Hematopoietic multipotent progenitor cell treated with erythropoietin and hydrocortisone succinate and interleukin-3 and kit ligand, for 8 days (in vitro differentiated cells): ENCODE data around the gene HP1BP3.
A peak's percentile ranks its signal among the peaks of the same experiment; 100 is the strongest.
"Not testable (repeated sequence)": the region's sequence is repeated elsewhere in the genome, so short reads cannot be mapped to it uniquely, and the experiment has no call there.

Source experiments
- DNase-seq: peaks from one replicate; pipeline ENCODE4 v3.0.0-alpha.2; 2015

Gene HP1BP3

GRCh38 chr1:20787029-20787839 lies at the start of gene HP1BP3:
HP1BP3 (minus strand) TSS chr1:20787307; CDS start chr1:20780440, 6,867 bp downstream.
- peak; percentile 70 for DNase-seq

DNA sequence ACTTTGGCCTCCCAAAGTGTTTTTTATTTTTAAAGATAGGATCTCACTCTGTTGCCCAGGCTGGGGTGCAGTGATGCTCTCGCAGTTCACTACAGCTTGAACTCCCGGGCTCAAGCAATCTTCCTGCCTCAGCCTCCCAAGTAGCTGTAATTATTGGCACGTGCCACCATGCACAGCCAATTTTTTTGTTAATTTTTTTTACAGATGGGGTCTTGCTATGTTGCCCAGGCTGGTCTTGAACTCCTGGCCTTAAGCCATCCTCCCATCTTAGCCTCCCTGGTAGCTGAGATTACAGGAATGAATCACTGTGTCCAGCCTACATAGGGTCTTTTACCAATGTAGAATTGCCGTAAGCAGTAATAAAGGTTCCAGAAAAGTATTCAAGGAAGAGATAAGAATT lies 49.1 kb upstream of the HP1BP3 start:
- no peak for DNase-seq

- no peak for DNase-seq
These were observed 47.7 kb upstream of the HP1BP3 start for GRCh38 chr1:20834780-20835179.

- no peak for DNase-seq
These were observed 47.1 kb upstream of the HP1BP3 start for GRCh38 chr1:20834192-20834591.

GRCh38 chr1:20830378-20830777 lies 43.3 kb upstream of the HP1BP3 start:
- DNase-seq: no peak

- no peak for DNase-seq
These were observed 42.8 kb upstream of the HP1BP3 start for GRCh38 chr1:20829946-20830345.

DNA sequence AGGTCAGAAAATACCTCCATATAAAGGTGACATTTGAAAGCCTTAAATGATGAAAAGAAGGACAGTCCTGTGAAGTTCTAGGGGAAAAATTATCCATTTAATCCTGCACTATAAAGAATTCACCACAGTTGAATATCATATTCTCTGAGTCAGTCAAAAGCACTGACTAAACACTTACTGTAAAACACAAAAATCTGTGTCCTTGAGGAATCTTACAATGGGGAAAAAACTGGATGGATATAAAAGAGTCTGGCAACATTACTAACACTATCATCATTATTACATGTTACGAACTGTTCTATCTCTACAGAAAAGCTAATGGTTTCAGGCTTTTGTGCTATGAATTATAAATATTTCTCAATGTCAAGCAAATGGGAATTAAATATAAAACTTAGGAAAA lies 42.4 kb upstream of the HP1BP3 start:
- no peak for DNase-seq

DNA sequence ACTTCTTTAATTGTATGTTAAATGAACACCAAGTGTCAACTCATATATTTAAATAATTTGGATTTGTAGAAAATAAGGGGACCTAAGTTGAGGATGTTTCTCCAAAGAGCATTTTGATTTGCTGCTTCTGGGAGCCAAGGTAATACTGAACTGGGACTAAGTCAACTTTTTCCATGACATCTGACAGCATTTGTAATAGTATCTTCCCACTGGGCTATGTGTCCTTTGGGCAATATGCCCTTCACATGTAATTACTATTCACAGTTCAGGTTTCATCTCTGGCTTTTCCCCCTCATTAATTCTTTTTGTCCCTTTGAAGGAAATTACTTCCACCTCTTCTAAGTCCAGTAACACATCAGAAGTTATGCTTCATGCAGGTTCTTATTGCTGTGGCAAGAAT lies 36.7 kb upstream of the HP1BP3 start:
- DNase-seq: no peak

DNA sequence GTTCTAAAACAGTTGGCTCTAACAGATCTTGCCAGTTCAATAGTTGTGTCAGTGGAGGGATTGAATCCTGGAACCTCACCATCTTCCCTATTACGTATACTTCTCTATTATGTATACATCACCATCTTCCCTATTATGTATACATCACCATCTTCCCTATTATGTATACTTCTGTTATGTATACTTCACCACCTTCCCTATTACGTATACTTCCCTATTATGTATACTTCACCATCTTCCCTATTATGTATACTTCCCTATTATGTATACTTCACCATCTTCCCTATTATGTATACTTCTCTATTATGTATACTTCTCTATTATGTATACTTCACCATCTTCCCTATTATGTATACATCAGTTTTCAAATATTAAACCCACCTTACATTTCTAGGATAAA lies 34.4 kb upstream of the HP1BP3 start:
- DNase-seq: no peak

DNA sequence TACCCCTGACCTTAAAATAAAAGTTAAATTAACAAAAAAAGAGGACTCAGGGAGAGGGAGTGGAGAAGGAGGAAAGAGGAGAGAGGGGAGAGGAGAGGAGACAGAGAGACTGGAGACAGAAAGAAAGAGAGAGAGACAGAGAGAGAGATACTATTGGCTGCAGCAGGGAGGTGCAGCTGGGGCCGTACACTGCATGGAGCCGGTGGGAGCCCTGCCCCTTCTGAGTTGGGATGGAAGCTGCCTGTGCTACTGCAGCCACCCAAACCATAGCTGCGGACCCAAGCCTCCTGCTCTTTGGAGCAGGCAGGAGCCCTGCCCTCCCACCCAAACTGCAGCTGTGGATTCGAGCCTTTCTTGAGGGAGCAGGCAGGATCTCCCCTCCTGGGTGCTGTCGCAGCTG lies 32.7 kb upstream of the HP1BP3 start:
- DNase-seq: no peak

GRCh38 chr1:20814534-20814871 lies 27.4 kb upstream of the HP1BP3 start:
- DNase-seq: no peak

GRCh38 chr1:20811916-20812315 lies 24.8 kb upstream of the HP1BP3 start:
- DNase-seq: no peak

DNA sequence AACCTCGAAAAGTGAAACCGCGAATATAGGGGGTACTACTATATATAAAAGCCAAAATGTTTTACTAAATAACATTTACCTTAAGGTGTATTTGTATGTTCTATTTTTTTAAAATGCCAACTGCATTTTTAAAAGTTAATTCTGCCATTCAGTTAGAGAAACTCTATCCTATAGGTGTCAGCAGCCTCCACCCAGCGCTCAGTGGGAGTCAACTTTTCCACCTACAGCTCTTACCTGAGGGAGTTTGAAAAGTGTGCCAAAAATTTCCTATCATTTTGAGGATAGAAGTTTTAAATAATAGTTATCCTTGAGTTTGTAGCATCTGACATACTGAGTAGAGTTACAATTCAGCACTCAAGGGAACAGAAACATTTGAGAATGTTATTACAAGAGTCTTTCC lies 6.1 kb upstream of the HP1BP3 start:
- DNase-seq: no peak

GRCh38 chr1:20792196-20792595 lies 5.1 kb upstream of the HP1BP3 start:
- no peak for DNase-seq

DNA sequence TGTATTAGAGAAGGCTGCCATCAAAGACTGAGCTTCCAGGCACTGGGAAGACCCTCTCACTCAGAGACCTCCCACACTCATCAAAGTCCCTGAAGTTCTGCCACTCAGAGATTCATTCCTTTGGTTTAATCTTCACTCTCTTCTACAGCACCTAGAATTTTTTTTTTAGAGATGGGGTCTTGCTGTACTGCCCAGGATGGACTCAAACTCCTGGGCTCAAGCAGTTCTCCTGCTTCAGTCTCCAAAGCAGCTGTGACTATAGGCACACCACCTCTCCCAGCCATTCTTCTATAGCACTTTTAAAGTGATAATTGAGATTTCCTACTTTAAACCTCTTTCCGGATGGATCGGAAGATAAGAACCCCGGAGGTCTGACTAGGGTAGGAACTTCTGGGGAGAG lies 3.7 kb upstream of the HP1BP3 start:
- DNase-seq: no peak

DNA sequence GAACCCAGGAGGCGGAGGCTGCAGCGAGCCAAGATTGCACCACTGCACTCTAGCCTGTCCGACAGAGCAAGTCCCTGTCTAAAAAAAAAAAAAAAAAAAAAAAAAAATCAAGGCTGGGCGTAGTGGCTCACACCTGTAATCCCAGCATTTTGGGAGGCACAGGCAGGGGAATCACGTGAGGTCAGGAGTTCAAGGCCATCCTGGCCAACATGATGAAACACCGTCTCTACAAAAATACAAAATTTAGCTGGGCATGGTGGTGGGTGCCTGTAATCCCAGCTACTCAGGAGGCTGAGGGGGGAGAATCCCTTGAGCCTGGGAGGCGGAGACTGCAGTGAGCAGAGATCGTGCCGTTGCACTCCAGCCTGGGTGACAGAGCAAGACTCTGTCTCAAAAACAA lies 2.5 kb upstream of the HP1BP3 start:
- DNase-seq: not testable (repeated sequence)

DNA sequence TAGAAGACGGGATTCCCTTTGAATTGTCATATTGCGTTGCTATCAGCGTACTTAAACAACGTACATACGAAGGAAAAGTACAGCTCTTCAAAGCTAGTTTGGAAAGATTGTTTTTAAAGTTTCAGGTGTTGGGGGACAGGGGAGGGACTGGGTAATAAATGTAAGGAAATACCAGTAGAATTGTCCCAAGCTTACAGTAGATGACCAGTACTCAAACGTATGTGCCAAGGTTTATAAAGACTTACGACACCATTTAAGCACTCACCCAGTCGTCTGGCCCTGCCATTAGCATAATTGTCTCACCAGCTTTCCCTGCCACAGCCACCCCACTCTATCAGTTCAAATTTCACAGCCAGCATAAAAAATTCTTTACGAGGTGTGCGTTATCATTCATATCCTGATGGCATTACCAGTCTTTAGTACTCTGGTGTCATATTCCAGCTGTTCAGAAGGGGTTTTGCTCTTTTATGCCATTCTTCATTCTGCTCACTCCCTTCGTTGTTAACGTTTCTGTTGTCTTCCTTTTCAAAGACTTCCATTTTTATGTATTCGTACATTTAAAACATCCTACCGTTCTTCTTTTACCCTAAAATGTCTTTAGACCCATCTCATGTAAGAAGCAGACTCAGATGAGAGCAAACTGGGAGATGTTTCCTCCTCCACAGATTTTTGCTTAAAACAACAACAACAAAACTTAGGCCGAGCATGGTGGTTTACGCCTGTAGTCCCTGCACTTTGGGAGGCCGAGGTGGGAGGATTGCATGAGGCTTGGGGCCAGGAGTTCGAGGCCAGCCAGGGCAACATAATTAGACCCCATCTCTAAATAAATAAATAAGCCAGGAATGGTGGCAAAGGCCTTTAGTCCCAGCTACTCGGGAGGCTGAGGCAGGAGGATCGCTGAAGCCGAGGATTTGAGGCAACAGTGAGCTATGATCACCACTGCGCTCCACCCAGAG lies 1.0 kb upstream of the HP1BP3 start:
- DNase-seq: peak; percentile 54

- DNase-seq: peak; percentile 92
These were observed 666 bp downstream of the HP1BP3 start for GRCh38 chr1:20786253-20787028.

- no peak for DNase-seq
These were observed 1.2 kb downstream of the HP1BP3 start for GRCh38 chr1:20785907-20786252.

DNA sequence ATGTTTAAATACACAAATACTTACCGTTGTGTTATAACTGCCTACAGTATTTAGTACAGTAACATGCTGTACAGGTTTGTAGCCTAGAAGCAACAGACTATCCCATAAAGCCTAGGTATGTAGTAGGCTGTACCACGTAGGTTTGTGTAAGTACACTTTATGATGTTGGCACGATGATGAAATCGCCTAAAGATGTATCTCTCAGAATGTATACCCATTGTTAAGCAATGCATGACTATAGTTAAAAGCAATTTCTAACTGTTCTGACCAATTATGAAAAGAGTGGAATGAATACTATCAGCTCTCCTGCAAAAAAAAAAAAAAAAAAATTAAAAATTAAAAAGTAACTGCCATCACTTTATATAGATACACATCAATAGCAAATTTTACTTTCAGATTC lies 11.4 kb downstream of the HP1BP3 start:
- DNase-seq: no peak

- no peak for DNase-seq
These were observed 15.3 kb downstream of the HP1BP3 start for GRCh38 chr1:20771780-20772179.

- no peak for DNase-seq
These were observed 16.6 kb downstream of the HP1BP3 start for GRCh38 chr1:20770314-20771087.

DNA sequence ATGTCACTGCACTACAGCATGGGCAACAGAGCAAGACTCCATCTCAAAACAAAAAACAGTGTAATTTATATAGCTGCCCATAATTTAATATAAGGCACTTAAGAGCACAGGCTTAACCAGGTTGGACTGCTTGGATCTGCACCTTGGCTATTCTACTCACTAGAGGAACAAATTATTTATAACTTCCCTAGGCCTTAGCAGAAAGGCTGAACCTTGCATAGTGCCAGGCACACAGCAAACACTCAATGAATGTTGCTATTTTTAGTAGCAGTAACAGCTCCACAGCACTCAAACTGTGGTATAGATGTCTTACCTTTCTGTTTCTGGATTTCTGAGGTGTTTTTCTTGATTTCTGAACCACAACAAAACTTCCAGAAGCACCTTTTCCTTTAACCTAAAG lies 19.8 kb downstream of the HP1BP3 start:
- DNase-seq: no peak
